K562 (cell line): ENCODE results near the gene ZBTB46. TPM values are rescaled to one million over a fixed set of nuclear protein-coding genes. Genes with fewer than 3 reads are reported as not detected.

Experiments used
- ATF7 ChIP-seq: fragments of 450-650 bp; IDR thresholded peaks from 2 replicates; pipeline ENCODE4 v1.7.1; 2014; ENCODE audit warnings: mild to moderate bottlenecking, moderate library complexity
- CBFA2T3 ChIP-seq: fragments of 450-650 bp; IDR thresholded peaks from 2 replicates; pipeline ENCODE4 v1.6.1; 2017
- CEBPB ChIP-seq: fragments of 450-650 bp; IDR thresholded peaks from 2 replicates; pipeline ENCODE4 v1.6.1; 2016; ENCODE audit warnings: missing genetic modification characterization, missing compliant biosample characterization
- CHCHD3 ChIP-seq: fragments of 250-450 bp; sonication (Bioruptor Pico); IDR thresholded peaks from 2 replicates; pipeline ENCODE4 v2.1.2; 2022; ENCODE audit warnings: mild to moderate bottlenecking
- CUX1 ChIP-seq: fragments of 200-800 bp; sonication (Bioruptor generic); IDR thresholded peaks from 2 replicates; pipeline ENCODE4 v1.6.1; 2016; ENCODE audit warnings: missing genetic modification characterization, missing compliant biosample characterization
- E2F6 ChIP-seq, 2 experiments: IDR thresholded peaks; 2 replicates each; pipeline ENCODE4 v1.6.1; 2011; ENCODE audit warnings: borderline replicate concordance in 1 of 2, control low read depth in 1 of 2, low read depth in 1 of 2, low read length in 1 of 2, mild to moderate bottlenecking in 1 of 2, mixed read lengths in 1 of 2, moderate library complexity in 1 of 2; ENCODE audit not compliant: insufficient read depth in 1 of 2, insufficient read length in 1 of 2, poor library complexity in 1 of 2, severe bottlenecking in 1 of 2; ENCODE audit errors: extremely low read depth in 1 of 2
- GABPA ChIP-seq: fragments of 200-800 bp; sonication (Bioruptor generic); conservative IDR thresholded peaks from 2 replicates; pipeline ENCODE4 v1.6.1; 2016; ENCODE audit warnings: low read depth, missing genetic modification characterization, missing compliant biosample characterization
- HLTF ChIP-seq: fragments of 450-650 bp; IDR thresholded peaks from 2 replicates; pipeline ENCODE4 v1.6.1; 2016
- NFIC ChIP-seq: fragments of 450-650 bp; IDR thresholded peaks from 2 replicates; pipeline ENCODE4 v1.6.1; 2017; ENCODE audit warnings: mild to moderate bottlenecking, inconsistent platforms
- NUFIP1 ChIP-seq: fragments of 450-650 bp; IDR thresholded peaks from 2 replicates; pipeline ENCODE4 v1.6.1; 2018; ENCODE audit not compliant: partially characterized antibody
- SAFB ChIP-seq: fragments of 200-400 bp; formaldehyde crosslinking; IDR thresholded peaks from 2 replicates; pipeline ENCODE4 v1.6.1; 2017; ENCODE audit warnings: low read depth, low read length, borderline replicate concordance
- SIX5 ChIP-seq, 2 experiments: IDR thresholded peaks; 2 replicates each; pipeline ENCODE4 v1.6.1; 2011; ENCODE audit warnings: low read length in 2 of 2, borderline replicate concordance in 1 of 2, low read depth in 1 of 2, mild to moderate bottlenecking in 1 of 2, moderate library complexity in 1 of 2; ENCODE audit not compliant: insufficient read depth in 1 of 2
- TBL1XR1 ChIP-seq, 2 experiments: IDR thresholded peaks; 2 replicates each; pipeline ENCODE4 v1.6.1; 2012; ENCODE audit warnings: improper control_type of control experiment in 2 of 2, low read length in 2 of 2, mild to moderate bottlenecking in 1 of 2
- TGIF2 ChIP-seq: sonication (generic); formaldehyde crosslinking; IDR thresholded peaks from 2 replicates; pipeline ENCODE4 v1.8.1; 2022; ENCODE audit warnings: mild to moderate bottlenecking, missing genetic modification reagents, moderate library complexity
- ZC3H11A ChIP-seq: IDR thresholded peaks from 2 replicates; pipeline ENCODE4 v1.6.1; 2012; ENCODE audit warnings: low read depth, low read length, improper control_type of control experiment
- ZC3H8 ChIP-seq: fragments of 450-650 bp; IDR thresholded peaks from 2 replicates; pipeline ENCODE4 v1.6.1; 2017
- ZFP1 ChIP-seq: fragments of 450-650 bp; formaldehyde crosslinking; IDR thresholded peaks from 2 replicates; pipeline ENCODE4 v1.4.0; 2020; ENCODE audit warnings: mild to moderate bottlenecking, mixed read lengths
- ZKSCAN3 ChIP-seq: fragments of 250-450 bp; sonication (Bioruptor Pico); IDR thresholded peaks from 2 replicates; pipeline ENCODE4 v1.4.0; 2020
- ZNF133 ChIP-seq: fragments of 250-450 bp; sonication (Bioruptor Pico); IDR thresholded peaks from 2 replicates; pipeline ENCODE4 v1.4.0; 2020; ENCODE audit warnings: mild to moderate bottlenecking
- ZNF274 ChIP-seq: IDR thresholded peaks from 2 replicates; pipeline ENCODE4 v1.6.1; 2011; ENCODE audit warnings: low read depth, mild to moderate bottlenecking, low read length, moderate library complexity, borderline replicate concordance
- ZNF41 ChIP-seq: fragments of 250-450 bp; sonication (Bioruptor Pico); conservative IDR thresholded peaks from 2 replicates; pipeline ENCODE4 v1.4.0; 2020; ENCODE audit warnings: mild to moderate bottlenecking
- ZNF785 ChIP-seq: fragments of 250-450 bp; sonication (Bioruptor Pico); IDR thresholded peaks from 2 replicates; pipeline ENCODE4 v1.4.0; 2020; ENCODE audit warnings: mild to moderate bottlenecking
- polyA plus RNA-seq, 8 experiments: library from polyadenylated mRNA; depleted of rRNA in 4 of 8; stranded (reverse) in 5 of 8; unstranded in 3 of 8; fragments of >200 nt; fragmentation: Nextera tagmentation in 2 of 8; fragmentation: Illumina TruSeq in 1 of 8; extraction: Ambion mirVana in 2 of 8; extraction: Trizol in 1 of 8; gene quantifications; 2 replicates each; pipeline versions ENCODE4 v1.2.1 to v1.2.3, GENCODE V29; 2011 to 2014; ENCODE audit warnings: inconsistent platforms in 1 of 8, missing spikeins in 1 of 8
- total RNA-seq, 7 experiments: library from RNA; depleted of rRNA in 6 of 7; stranded (reverse); fragments of >200 nt in 6 of 7; fragmentation: Illumina TruSeq in 2 of 7; extraction: Trizol in 2 of 7; gene quantifications; 2 replicates each; pipeline versions ENCODE4 v1.2.1 to v1.2.3, GENCODE V29; 2011 to 2021; ENCODE audit warnings: low replicate concordance in 1 of 7
- TF ChIP-seq, protein P1 (sequence below): fragments of 250-450 bp; sonication (Bioruptor Pico); IDR thresholded peaks from 2 replicates; pipeline ENCODE4 v1.8.0; 2022; ENCODE audit warnings: moderate library complexity, mild to moderate bottlenecking, inconsistent platforms

ZBTB46 gene
- total and polyA plus RNA-seq, 9 of the 15 experiments (the other 6 are each of a cell fraction or from before 2014, with no cell fraction given), result 0.29 to 4.1 (median 1.1) TPM

DNA sequence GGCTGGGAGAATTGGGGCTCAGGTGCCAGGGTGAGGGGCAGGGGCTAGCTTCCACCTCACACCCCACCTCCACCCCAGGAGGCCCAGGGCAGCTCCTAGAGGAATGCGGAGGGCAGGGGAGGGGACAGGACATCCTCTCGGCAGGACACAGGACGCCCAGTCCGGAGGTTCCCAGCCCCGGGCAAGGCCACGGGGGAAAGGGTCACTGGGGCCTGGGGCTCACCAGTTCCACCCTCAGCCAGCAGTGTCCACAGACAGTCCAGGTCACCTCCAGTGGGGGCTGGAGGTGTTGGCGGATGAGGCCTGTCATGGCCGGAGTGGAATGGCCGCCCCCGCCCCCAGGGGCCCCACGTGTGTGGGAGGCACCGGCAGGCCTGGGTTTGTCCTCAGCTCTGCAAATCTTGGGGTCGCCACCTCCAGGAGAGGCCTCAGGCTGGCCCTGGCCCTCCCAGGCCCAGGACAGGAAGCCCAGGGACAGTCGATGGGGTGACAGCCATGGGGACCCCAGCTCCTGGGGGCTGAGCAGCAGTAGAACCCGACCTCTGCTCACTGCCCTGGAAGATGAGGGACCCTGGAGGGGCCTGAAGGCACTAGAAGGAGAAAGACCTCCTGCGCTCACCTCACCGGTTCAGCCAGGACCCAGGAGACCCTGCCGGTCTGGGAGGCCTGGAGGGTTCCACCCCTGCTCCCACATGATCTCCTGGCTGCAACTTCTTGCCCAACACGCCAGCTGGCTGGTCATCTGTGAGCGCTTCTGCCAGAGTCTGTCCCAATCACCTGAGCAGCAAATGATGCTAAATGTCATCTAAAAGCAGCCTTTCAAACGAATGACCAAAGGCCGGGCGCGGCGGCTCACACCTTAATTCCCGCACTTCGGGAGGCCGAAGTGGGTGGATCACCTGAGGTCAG, 17.2 kb upstream of the ZBTB46 start (continued):
- TF ChIP-seq, protein P1, sequence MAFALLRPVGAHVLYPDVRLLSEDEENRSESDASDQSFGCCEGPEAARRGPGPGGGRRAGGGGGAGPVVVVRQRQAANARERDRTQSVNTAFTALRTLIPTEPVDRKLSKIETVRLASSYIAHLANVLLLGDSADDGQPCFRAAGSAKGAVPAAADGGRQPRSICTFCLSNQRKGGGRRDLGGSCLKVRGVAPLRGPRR (CRISPR knock-in tag), result no peak
- no peak for TF ChIP-seq ZC3H8
- no peak for TF ChIP-seq ATF7
- no peak for TF ChIP-seq ZNF41 (CRISPR knock-in tag)
- TF ChIP-seq CUX1 (CRISPR knock-in tag), result no peak
- no peak for TF ChIP-seq CEBPB
- no peak for TF ChIP-seq ZC3H11A
- no peak for TF ChIP-seq SAFB
- TF ChIP-seq TBL1XR1 (IDR thresholded peaks at IDR 0.05; ENCODE audit: low read length in 2 of 2), result no peak
- peak in 1 of 2 experiments; percentile 8 for TF ChIP-seq E2F6 (IDR thresholded peaks at IDR 0.05; ENCODE audit: borderline replicate concordance in 1 of 2, extremely low read depth in 1 of 2, insufficient read depth in 1 of 2, insufficient read length in 1 of 2, low read depth in 1 of 2, low read length in 1 of 2, poor library complexity in 1 of 2, severe bottlenecking in 1 of 2)
- no peak for TF ChIP-seq TGIF2 (CRISPR knock-in tag)
- no peak for TF ChIP-seq ZNF785 (CRISPR knock-in tag)
- TF ChIP-seq NFIC, result no peak
- TF ChIP-seq ZNF274, result no peak
- TF ChIP-seq ZKSCAN3 (CRISPR knock-in tag), result no peak
- TF ChIP-seq CHCHD3 (CRISPR knock-in tag), result no peak
- no peak for TF ChIP-seq ZNF133
- no peak for TF ChIP-seq SIX5 (IDR thresholded peaks at IDR 0.05; ENCODE audit: borderline replicate concordance in 1 of 2, insufficient read depth in 1 of 2, low read depth in 1 of 2, low read length in 2 of 2)
- no peak for TF ChIP-seq HLTF
- no peak for TF ChIP-seq ZFP1 (CRISPR knock-in tag)
- TF ChIP-seq CBFA2T3, result 0 out of 2 replicates have a peak, but pooled peaks have one; percentile 12
- TF ChIP-seq NUFIP1, result no peak
- no peak for TF ChIP-seq GABPA (tag)
